Measurements from ENCODE around the gene MRPL20.
"Not testable (repeated sequence)": the region's sequence is repeated elsewhere in the genome, so short reads cannot be mapped to it uniquely, and the experiment has no call there.

Gene MRPL20

GRCh38 chr1:1430114-1430982 lies 23.3 kb upstream of the MRPL20 start:
- TF ChIP-seq BACH2 (CRISPR knock-in tag; IDR thresholded peaks at IDR 0.05; ENCODE audit: borderline replicate concordance) (no peak), ZNF70 (CRISPR knock-in tag; IDR thresholded peaks at IDR 0.05) (no peak)
- ATAC-seq, result peak; percentile 22

- TF ChIP-seq ARNTL (CRISPR knock-in tag; IDR thresholded peaks at IDR 0.05; ENCODE audit: borderline replicate concordance, low read depth) (no peak), ZFP3 (CRISPR knock-in tag; IDR thresholded peaks at IDR 0.05) (peak; percentile 77), CREB5 (CRISPR knock-in tag; IDR thresholded peaks at IDR 0.05; ENCODE audit: low read depth) (no peak), TSHZ2 (CRISPR knock-in tag; IDR thresholded peaks at IDR 0.05) (no peak)
Measured at GRCh38 chr1:1429671-1430073, 22.6 kb upstream of the MRPL20 start.

GRCh38 chr1:1428967-1429366 lies 21.9 kb upstream of the MRPL20 start:
- not testable (repeated sequence) for ATAC-seq

More at GRCh38 chr1:1429671-1430073, 22.6 kb upstream of the MRPL20 start:
- ATAC-seq, result no peak

- TF ChIP-seq ESRRG (CRISPR knock-in tag; IDR thresholded peaks at IDR 0.05), result no peak
- TF ChIP-seq TOX (CRISPR knock-in tag; IDR thresholded peaks at IDR 0.05; ENCODE audit: borderline replicate concordance), result no peak
- TF ChIP-seq CSDC2 (CRISPR knock-in tag; IDR thresholded peaks at IDR 0.05), result no peak
- no peak for TF ChIP-seq PATZ1 (CRISPR knock-in tag; IDR thresholded peaks at IDR 0.05; ENCODE audit: borderline replicate concordance)
- TF ChIP-seq TSHZ2 (CRISPR knock-in tag; IDR thresholded peaks at IDR 0.05), result no peak
- no peak for TF ChIP-seq OSR1 (CRISPR knock-in tag; IDR thresholded peaks at IDR 0.05)
- TF ChIP-seq ZFP30 (CRISPR knock-in tag; IDR thresholded peaks at IDR 0.05), result no peak
- TF ChIP-seq ZFP3 (CRISPR knock-in tag; IDR thresholded peaks at IDR 0.05), result no peak
- no peak for TF ChIP-seq RARB (CRISPR knock-in tag; IDR thresholded peaks at IDR 0.05)
- no peak for TF ChIP-seq ZC3H10 (CRISPR knock-in tag; IDR thresholded peaks at IDR 0.05)
- TF ChIP-seq PPARA (CRISPR knock-in tag; IDR thresholded peaks at IDR 0.05; ENCODE audit: borderline replicate concordance), result no peak
- no peak for ATAC-seq
Measured at GRCh38 chr1:1428174-1428573, 21.1 kb upstream of the MRPL20 start.

- TF ChIP-seq GLIS3 (CRISPR knock-in tag; IDR thresholded peaks at IDR 0.05) (no peak), ZFP30 (CRISPR knock-in tag; IDR thresholded peaks at IDR 0.05) (no peak), TCF4 (CRISPR knock-in tag; IDR thresholded peaks at IDR 0.05; ENCODE audit: borderline replicate concordance) (no peak), POU6F1 (CRISPR knock-in tag; IDR thresholded peaks at IDR 0.05; ENCODE audit: borderline replicate concordance, low read depth) (no peak), ARNTL (CRISPR knock-in tag; IDR thresholded peaks at IDR 0.05; ENCODE audit: borderline replicate concordance, low read depth) (no peak), PATZ1 (CRISPR knock-in tag; IDR thresholded peaks at IDR 0.05; ENCODE audit: borderline replicate concordance) (no peak)
- no peak for ATAC-seq
Measured at GRCh38 chr1:1427820-1428148, 20.7 kb upstream of the MRPL20 start.

Data from SK-N-SH treated with all-trans-retinoic acid at 6 μM for 48 hours (cell line).